Body of pancreas (tissue), 4 donors: ENCODE measurements around the gene CCDC73. TPM values are rescaled to one million over a fixed set of nuclear protein-coding genes. Genes with fewer than 3 reads are reported as not detected.

Experiments used
- ATAC-seq: fragments of 150-250 bp; one replicate; pipeline ENCODE4 v1.9.1; 2016
- DNase-seq, 4 donors: peaks; one replicate each; pipeline ENCODE4 v3.0.0-alpha.2; 2019
- H3K27ac ChIP-seq, 4 donors: fragments of 200-600 bp; sonication (generic); 1 replicate in 3 of 4; 2 replicates in 1 of 4; pipeline versions ENCODE4 v1.5.1 to v1.6.1; 2016 to 2019; ENCODE audit warnings: mild to moderate bottlenecking in 1 of 4, mixed read lengths in 1 of 4, moderate library complexity in 1 of 4
- H3K27me3 ChIP-seq, 2 donors: fragments of 200-600 bp; sonication (generic); one replicate each; pipeline ENCODE4 v1.6.0; 2016; ENCODE audit warnings: mild to moderate bottlenecking in 1 of 2
- H3K36me3 ChIP-seq, 2 donors: fragments of 200-600 bp; sonication (generic); replicated peaks in 1 of 2; 2 replicates each; pipeline ENCODE4 v1.5.1; 2016; ENCODE audit warnings: low read depth in 2 of 2; ENCODE audit not compliant: insufficient read depth in 1 of 2
- H3K4me1 ChIP-seq: fragments of 200-600 bp; sonication (generic); one replicate; pipeline ENCODE4 v1.6.0; 2016
- H3K4me3 ChIP-seq, 2 donors: fragments of 200-600 bp; sonication (generic); 1 replicate in 1 of 2; 2 replicates in 1 of 2; pipeline ENCODE4 v1.5.1; 2016 to 2019
- H3K9me3 ChIP-seq, 3 donors: fragments of 200-600 bp; sonication (generic); 1 replicate in 2 of 3; 2 replicates in 1 of 3; pipeline ENCODE4 v1.5.1; 2016
- POLR2A ChIP-seq, 3 donors: fragments of 450-650 bp; IDR thresholded peaks; one replicate each; pipeline ENCODE4 v1.6.1; 2016; ENCODE audit warnings: antibody characterized with exemption in 3 of 3, mild to moderate bottlenecking in 2 of 3
- WGBS, 2 donors: methylation state at CpG; one replicate each; pipeline ENCODE4 v1.1.5; 2017; 5-methylcytosine and 5-hydroxymethylcytosine counted together
- intact Hi-C: fragments of 100-400 bp; cut with DNase I; formaldehyde crosslinking; loops from one replicate; pipeline ENCODE4 v1.15.1; 2023
- total RNA-seq, 2 donors: library from RNA; depleted of rRNA; stranded (reverse); fragments of >200 nt; gene quantifications; one replicate each; pipeline ENCODE4 v1.1.0, GENCODE V29; 2016
- TF ChIP-seq, protein P1 (sequence below), 7 experiments: fragments of 450-650 bp in 4 of 7; fragments of 200-600 bp in 3 of 7; sonication (generic) in 3 of 7; IDR thresholded peaks; one replicate each; pipeline ENCODE4 v1.5.1; 2016 to 2019; ENCODE audit warnings: antibody characterized with exemption in 7 of 7

CCDC73 gene
- total RNA-seq, 2 donors from 2014 or later: 0.26 TPM; not detected in 1

- H3K4me3 ChIP-seq: no peak overlapping the region
- intact Hi-C loops: no loop called here
- DNase-seq (no peak), ATAC-seq (no peak)
- no peaks in the 10 kb centered on the region for H3K4me1 ChIP-seq
- H3K9me3 ChIP-seq: no peaks in the 10 kb centered on the region
- WGBS, 2 donors: 59 to 76% methylated on average over 5 of the region's 5 CpGs
- H3K27me3 ChIP-seq: no peaks in the 10 kb centered on the region
- TF ChIP-seq POLR2A (IDR thresholded peaks at IDR 0.05): no peak
- TF ChIP-seq, protein P1, sequence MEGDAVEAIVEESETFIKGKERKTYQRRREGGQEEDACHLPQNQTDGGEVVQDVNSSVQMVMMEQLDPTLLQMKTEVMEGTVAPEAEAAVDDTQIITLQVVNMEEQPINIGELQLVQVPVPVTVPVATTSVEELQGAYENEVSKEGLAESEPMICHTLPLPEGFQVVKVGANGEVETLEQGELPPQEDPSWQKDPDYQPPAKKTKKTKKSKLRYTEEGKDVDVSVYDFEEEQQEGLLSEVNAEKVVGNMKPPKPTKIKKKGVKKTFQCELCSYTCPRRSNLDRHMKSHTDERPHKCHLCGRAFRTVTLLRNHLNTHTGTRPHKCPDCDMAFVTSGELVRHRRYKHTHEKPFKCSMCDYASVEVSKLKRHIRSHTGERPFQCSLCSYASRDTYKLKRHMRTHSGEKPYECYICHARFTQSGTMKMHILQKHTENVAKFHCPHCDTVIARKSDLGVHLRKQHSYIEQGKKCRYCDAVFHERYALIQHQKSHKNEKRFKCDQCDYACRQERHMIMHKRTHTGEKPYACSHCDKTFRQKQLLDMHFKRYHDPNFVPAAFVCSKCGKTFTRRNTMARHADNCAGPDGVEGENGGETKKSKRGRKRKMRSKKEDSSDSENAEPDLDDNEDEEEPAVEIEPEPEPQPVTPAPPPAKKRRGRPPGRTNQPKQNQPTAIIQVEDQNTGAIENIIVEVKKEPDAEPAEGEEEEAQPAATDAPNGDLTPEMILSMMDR (IDR thresholded peaks at IDR 0.05): no peak
- H3K36me3 ChIP-seq: no peaks in the 10 kb centered on the region
- no peak overlapping the region for H3K27ac ChIP-seq
Measured at GRCh38 chr11:32821917-32822560, 27.6 kb upstream of the CCDC73 start.

DNA sequence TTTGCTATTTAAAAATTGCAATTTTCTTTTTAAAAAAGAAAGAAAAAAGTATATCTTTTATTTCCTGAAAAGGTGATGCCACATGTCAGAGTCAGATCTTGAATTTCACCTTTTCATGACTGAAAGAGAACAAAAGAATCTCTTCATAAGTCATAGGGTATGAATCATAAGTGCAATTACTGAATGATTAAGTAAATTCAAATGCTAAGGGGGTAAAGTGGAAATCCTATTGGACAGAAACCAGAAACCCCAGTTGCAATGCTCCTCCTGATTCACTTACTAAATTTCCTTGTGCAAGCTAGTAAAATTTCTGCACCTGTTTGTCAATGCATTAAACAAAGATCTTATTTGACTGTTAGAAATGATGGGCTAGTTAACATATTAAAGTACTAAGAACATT, 27.1 kb upstream of the CCDC73 start:
- H3K9me3 ChIP-seq: no peaks in the 10 kb centered on the region

DNA sequence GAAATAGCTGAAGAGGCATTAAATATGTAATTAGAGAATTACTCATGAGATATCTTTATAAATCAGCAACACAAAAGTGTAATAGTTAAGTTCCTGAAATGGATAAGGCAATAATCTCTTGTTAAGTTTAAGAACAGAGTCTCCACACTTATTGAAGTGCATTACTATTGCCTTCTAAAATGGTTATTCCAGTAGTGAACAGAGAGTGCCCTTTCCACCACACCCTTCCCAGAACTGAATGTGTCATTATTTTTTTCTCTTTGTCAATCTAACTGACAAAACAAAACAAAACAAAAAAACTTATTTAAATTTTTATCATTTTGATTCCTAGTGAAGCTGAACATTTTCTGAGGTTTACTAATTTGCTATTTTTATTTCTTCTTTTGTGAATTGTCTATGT, 26.0 kb upstream of the CCDC73 start:
- Histone ChIP-seq H3K36me3 (no peaks in the 10 kb centered on the region), H3K4me1 (no peaks in the 10 kb centered on the region), H3K4me3 (no peak overlapping the region), H3K27ac (no peak overlapping the region), H3K9me3 (no peaks in the 10 kb centered on the region), H3K27me3 (no peaks in the 10 kb centered on the region)
- TF ChIP-seq POLR2A (IDR thresholded peaks at IDR 0.05): no peak
- TF ChIP-seq, protein P1 (IDR thresholded peaks at IDR 0.05): no peak
- ATAC-seq (no peak), DNase-seq (no peak)
- intact Hi-C loops: no loop called here

More for the DNA sequence above, 27.1 kb upstream of the CCDC73 start:
- Histone ChIP-seq H3K4me3 (no peak overlapping the region), H3K27me3 (no peaks in the 10 kb centered on the region), H3K27ac (no peak overlapping the region), H3K36me3 (no peaks in the 10 kb centered on the region), H3K4me1 (no peaks in the 10 kb centered on the region)
- intact Hi-C loops: no loop called here
- TF ChIP-seq, protein P1 (IDR thresholded peaks at IDR 0.05): no peak
- TF ChIP-seq POLR2A (IDR thresholded peaks at IDR 0.05): no peak
- ATAC-seq (no peak), DNase-seq (no peak)

- H3K4me1 ChIP-seq: no peaks in the 10 kb centered on the region
- H3K27ac ChIP-seq: no peak overlapping the region
- no peak overlapping the region for H3K4me3 ChIP-seq
- ATAC-seq (no peak), DNase-seq (no peak)
- no peaks in the 10 kb centered on the region for H3K27me3 ChIP-seq
- 77 to 81% methylated on average over 2 of the region's 2 CpGs for WGBS, 2 donors
- H3K9me3 ChIP-seq: no peaks in the 10 kb centered on the region
- H3K36me3 ChIP-seq: no peaks in the 10 kb centered on the region
- intact Hi-C loops: no loop called here
- TF ChIP-seq POLR2A (IDR thresholded peaks at IDR 0.05): no peak
- TF ChIP-seq, protein P1 (IDR thresholded peaks at IDR 0.05): no peak
Measured at GRCh38 chr11:32819187-32819586, 24.7 kb upstream of the CCDC73 start.

DNA sequence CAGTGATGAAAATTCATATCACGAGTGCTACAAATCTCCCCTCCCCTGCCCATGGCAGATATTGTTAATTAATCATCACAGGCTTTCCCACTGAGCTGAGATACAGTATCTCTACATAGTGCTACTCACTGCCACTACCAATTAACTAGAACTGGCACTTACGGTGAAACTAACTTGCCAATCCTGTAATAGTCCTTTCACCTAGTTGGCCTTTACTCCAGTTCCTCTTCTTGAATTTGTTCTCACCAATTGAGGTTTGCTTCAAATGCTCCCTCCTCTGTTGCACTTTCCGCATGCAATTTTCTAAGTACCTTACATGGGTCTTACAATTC, 23.4 kb upstream of the CCDC73 start:
- Histone ChIP-seq H3K9me3 (no peaks in the 10 kb centered on the region), H3K36me3 (no peaks in the 10 kb centered on the region), H3K27me3 (no peaks in the 10 kb centered on the region), H3K4me1 (no peaks in the 10 kb centered on the region), H3K4me3 (no peak overlapping the region), H3K27ac (no peak overlapping the region)
- DNase-seq (no peak), ATAC-seq (no peak)
- TF ChIP-seq, protein P1 (IDR thresholded peaks at IDR 0.05): no peak
- no peak for TF ChIP-seq POLR2A (IDR thresholded peaks at IDR 0.05)
- 75 to 76% methylated on average over 3 of the region's 3 CpGs for WGBS, 2 donors
- intact Hi-C loops: no loop called here
